22Rv1 (cell line): ENCODE data around the gene IPO13.

Source experiments
- CTCF ChIP-seq: fragments of 450-650 bp; IDR thresholded peaks from 2 replicates; pipeline ENCODE4 v1.5.1; 2017; ENCODE audit warnings: mild to moderate bottlenecking
- ZFX ChIP-seq: fragments of 450-650 bp; IDR thresholded peaks from 2 replicates; pipeline ENCODE4 v1.6.1; 2017; ENCODE audit warnings: antibody characterized with exemption, borderline replicate concordance

GRCh38 chr1:43961692-43962091 is 14.9 kb downstream of the IPO13 start:
- no peak for TF ChIP-seq CTCF
- no peak for TF ChIP-seq ZFX
